Measurements from ENCODE around the gene TAF9B. TPM values are rescaled to one million over a fixed set of nuclear protein-coding genes. Genes with fewer than 3 reads are reported as not detected.
"Not testable (repeated sequence)": the region's sequence is repeated elsewhere in the genome, so short reads cannot be mapped to it uniquely, and the experiment has no call there.

Gene TAF9B
- polyA plus RNA-seq (ENCODE audit: insufficient read length in 3 of 3), result 10 to 100 TPM; 51.1 to 58.6 (median 55.1) TPM

GRCh38 chrX:78139160-78140123 is at the start of gene TAF9B:
TSS of gene TAF9B (minus strand) at chrX:78139650. CDS start at chrX:78139611, 39 bp downstream.
- DNase-seq (ENCODE audit: low read depth in 3 of 3, low spot score in 2 of 3), result peak; percentile 40 to 64 (median 51)

GRCh38 chrX:78182881-78183280 is 43.4 kb upstream of the TAF9B start:
- DNase-seq (ENCODE audit: low read depth in 3 of 3, low spot score in 2 of 3), result no peak

- no peak for DNase-seq (ENCODE audit: low read depth in 3 of 3, low spot score in 2 of 3)
These were observed 41.9 kb upstream of the TAF9B start for GRCh38 chrX:78181307-78181706.

GRCh38 chrX:78168065-78168464 is 28.6 kb upstream of the TAF9B start:
- no peak for DNase-seq (ENCODE audit: low read depth in 3 of 3, low spot score in 2 of 3)

GRCh38 chrX:78165425-78165824 is 26.0 kb upstream of the TAF9B start:
- DNase-seq (ENCODE audit: low read depth in 3 of 3, low spot score in 2 of 3), result peak in 1 of 3 donors; percentile 4

GRCh38 chrX:78163175-78163574 is 23.7 kb upstream of the TAF9B start:
- DNase-seq (ENCODE audit: low read depth in 3 of 3, low spot score in 2 of 3), result not testable (repeated sequence)

GRCh38 chrX:78160711-78161110 is 21.3 kb upstream of the TAF9B start:
- not testable (repeated sequence) for DNase-seq (ENCODE audit: low read depth in 3 of 3, low spot score in 2 of 3)

- not testable (repeated sequence) for DNase-seq (ENCODE audit: low read depth in 3 of 3, low spot score in 2 of 3)
These were observed 18.4 kb upstream of the TAF9B start for GRCh38 chrX:78157846-78158245.

- DNase-seq (ENCODE audit: low read depth in 3 of 3, low spot score in 2 of 3), result not testable (repeated sequence)
These were observed 17.9 kb upstream of the TAF9B start for GRCh38 chrX:78157373-78157772.

- DNase-seq (ENCODE audit: low read depth in 3 of 3, low spot score in 2 of 3), result not testable (repeated sequence)
These were observed 7.6 kb upstream of the TAF9B start for GRCh38 chrX:78147002-78147540.

GRCh38 chrX:78140206-78140605 is 756 bp upstream of the TAF9B start:
- no peak for DNase-seq (ENCODE audit: low read depth in 3 of 3, low spot score in 2 of 3)

GRCh38 chrX:78133238-78133960 is 6.1 kb downstream of the TAF9B start:
- DNase-seq (ENCODE audit: low read depth in 3 of 3, low spot score in 2 of 3), result no peak

- no peak for DNase-seq (ENCODE audit: low read depth in 3 of 3, low spot score in 2 of 3)
These were observed 8.3 kb downstream of the TAF9B start for GRCh38 chrX:78131117-78131516.

- no peak for DNase-seq (ENCODE audit: low read depth in 3 of 3, low spot score in 2 of 3)
These were observed 9.1 kb downstream of the TAF9B start for GRCh38 chrX:78130396-78130795.

- no peak for DNase-seq (ENCODE audit: low read depth in 3 of 3, low spot score in 2 of 3)
These were observed 9.7 kb downstream of the TAF9B start for GRCh38 chrX:78129714-78130113.

- DNase-seq (ENCODE audit: low read depth in 3 of 3, low spot score in 2 of 3), result not testable (repeated sequence)
These were observed 13.7 kb downstream of the TAF9B start for GRCh38 chrX:78125781-78126180.

- DNase-seq (ENCODE audit: low read depth in 3 of 3, low spot score in 2 of 3), result no peak
These were observed 14.3 kb downstream of the TAF9B start for GRCh38 chrX:78125148-78125547.

GRCh38 chrX:78124307-78124706 is 15.1 kb downstream of the TAF9B start:
- DNase-seq (ENCODE audit: low read depth in 3 of 3, low spot score in 2 of 3), result no peak

GRCh38 chrX:78123190-78123589 is 16.3 kb downstream of the TAF9B start:
- DNase-seq (ENCODE audit: low read depth in 3 of 3, low spot score in 2 of 3), result no peak

- DNase-seq (ENCODE audit: low read depth in 3 of 3, low spot score in 2 of 3), result no peak
These were observed 19.8 kb downstream of the TAF9B start for GRCh38 chrX:78119521-78120227.

GRCh38 chrX:78118628-78119027 is 20.8 kb downstream of the TAF9B start:
- DNase-seq (ENCODE audit: low read depth in 3 of 3, low spot score in 2 of 3), result no peak

Data from right renal cortex interstitium (tissue), 3 donors.